Measurements from ENCODE around the gene UBE2Q2. TPM values are rescaled to one million over a fixed set of nuclear protein-coding genes. Genes with fewer than 3 reads are reported as not detected.

Gene UBE2Q2
- total RNA-seq, 1 donor from 2014 or later, result 85.5 TPM

DNA sequence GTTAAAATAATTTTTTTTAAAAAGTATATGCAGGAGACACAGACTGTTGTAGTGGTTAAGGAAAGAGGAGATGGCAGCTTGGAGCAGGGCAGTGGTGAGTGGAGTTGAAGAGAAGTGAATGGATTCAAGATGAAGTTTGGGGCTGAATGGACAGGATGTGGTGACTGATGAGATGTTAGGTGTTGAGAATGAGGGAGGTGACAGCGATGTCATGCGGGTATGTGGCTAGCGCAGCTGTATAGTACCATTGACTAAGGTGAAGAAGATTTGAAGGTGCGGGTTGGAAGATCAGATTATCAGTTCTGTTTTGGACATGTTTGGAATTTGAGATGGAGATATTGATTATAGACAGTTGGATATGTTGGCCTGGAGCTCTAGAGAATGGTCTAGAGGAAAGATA, 80.5 kb downstream of the UBE2Q2 start:
- DNase-seq (ENCODE audit: low spot score), result no peak

DNA sequence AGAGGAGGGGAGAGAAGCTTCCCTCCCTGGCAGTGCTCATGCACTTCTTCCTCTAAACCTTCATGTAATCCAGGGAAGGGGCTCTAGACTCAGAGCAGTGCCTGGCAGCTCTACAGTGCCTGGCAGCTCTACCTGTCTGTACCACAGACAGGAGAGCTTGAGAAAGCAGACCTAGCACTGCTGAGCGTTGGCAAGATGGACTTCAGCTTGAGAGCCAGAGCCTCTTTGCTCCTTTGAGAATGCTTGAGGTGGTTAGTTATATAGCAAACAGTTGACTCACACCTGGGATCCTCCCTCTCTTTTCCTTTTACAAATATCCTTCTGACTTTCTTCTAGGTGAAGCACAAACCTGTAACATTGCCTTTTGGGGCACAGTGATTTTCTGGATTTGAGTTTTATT, 81.3 kb downstream of the UBE2Q2 start:
- no peak for DNase-seq (ENCODE audit: low spot score)

DNA sequence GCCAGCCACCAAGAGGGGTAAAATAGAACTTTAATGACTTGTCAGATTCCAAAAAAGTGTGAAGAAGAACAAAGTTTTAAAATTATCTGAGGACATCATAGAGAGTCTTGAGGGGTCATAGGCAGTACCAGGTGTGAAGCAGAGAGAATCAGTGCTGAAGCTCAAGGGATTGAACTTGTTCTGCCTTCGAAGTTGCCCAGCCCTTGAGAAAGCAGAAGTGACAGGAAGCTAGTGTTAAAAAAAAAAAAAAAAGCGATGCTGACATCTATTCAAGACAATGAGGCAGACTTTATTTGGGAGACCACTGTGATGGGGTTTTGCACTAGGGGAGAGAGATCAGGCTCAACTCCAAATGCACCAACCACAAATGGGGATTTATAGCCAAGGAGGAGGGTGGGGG, 82.2 kb downstream of the UBE2Q2 start:
- DNase-seq (ENCODE audit: low spot score), result no peak

DNA sequence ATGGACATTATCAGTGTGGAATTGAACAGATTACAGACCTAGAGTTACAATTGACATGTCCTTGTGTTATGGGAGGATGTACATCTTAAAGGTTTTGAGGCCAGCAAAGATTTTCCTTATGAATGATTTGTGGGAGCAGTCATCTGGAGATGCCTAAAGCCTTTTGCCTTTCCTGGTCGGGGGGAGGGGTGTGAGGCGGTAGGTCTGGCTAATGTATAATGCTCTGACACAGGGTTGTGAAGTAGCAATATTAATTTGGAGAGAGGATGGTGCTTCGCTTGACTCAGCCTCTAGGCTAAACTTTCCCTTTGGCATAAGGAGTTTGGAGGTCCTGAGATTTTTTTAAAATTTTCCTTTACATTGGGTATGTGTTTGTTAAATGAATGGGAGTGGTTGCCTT, 83.7 kb downstream of the UBE2Q2 start:
- no peak for DNase-seq (ENCODE audit: low spot score)

DNA sequence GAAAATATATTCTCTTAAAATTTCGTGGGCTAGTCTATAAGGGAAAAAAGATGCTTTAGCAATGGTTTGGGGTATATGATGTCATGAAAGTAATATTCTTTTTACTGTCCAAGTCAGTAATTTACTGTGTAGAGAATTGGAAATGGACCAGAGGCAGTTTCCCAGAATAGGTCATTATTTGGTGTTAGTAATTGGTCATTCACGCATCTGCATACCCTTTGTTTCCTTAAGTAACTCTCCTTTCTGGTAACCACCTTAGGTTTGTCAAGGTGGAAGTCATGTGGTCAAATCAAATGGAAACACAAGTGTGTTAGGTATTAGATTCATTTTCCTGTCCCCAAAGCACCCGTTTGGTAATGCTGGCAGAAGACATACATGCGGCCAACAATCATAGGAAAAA, 84.4 kb downstream of the UBE2Q2 start:
- DNase-seq (ENCODE audit: low spot score), result no peak

DNA sequence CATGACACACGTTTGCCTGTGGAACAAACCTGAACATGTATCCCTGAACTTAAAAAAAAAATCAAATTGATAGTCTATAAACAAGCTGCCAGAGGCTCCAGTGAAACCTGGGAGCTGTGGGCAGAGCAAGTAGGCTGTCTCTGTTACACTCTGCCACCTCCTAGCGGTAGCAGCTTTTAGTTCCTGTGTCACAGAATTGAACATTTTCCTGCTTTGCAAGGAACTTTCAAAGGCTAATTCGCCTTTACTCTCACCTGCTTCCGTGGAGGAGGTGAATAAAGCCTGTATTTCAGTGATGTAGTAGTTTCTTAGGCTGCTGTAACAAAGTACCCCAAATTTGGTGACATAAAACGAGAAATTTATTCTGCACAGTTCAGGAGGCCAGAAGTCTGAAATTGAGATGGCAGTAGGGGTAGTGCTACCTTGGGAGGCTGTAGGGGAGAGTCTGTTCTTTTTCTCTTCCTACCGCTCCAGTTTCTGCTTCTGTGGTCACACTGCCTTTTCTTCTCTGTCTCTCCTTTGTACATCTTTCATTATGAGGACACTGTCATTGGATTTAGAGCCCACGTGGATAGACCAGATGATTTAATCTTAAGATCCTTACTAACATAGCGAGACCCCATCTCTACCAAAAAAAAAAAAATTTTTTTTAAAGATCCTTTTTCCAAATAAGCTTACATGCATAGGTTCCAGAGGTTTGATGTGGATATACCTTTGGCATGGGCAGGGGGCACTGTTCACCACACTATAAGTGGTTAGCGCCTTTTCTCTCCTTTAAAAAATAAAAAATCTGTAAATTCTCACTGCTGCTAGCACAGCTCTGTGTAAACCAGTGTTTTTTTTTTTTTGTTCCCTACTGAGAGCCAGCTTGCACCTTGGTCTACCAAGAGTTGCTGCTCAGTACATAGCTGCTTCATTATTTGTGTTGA, 85.7 kb downstream of the UBE2Q2 start:
- DNase-seq (ENCODE audit: low spot score), result peak; percentile 25

DNA sequence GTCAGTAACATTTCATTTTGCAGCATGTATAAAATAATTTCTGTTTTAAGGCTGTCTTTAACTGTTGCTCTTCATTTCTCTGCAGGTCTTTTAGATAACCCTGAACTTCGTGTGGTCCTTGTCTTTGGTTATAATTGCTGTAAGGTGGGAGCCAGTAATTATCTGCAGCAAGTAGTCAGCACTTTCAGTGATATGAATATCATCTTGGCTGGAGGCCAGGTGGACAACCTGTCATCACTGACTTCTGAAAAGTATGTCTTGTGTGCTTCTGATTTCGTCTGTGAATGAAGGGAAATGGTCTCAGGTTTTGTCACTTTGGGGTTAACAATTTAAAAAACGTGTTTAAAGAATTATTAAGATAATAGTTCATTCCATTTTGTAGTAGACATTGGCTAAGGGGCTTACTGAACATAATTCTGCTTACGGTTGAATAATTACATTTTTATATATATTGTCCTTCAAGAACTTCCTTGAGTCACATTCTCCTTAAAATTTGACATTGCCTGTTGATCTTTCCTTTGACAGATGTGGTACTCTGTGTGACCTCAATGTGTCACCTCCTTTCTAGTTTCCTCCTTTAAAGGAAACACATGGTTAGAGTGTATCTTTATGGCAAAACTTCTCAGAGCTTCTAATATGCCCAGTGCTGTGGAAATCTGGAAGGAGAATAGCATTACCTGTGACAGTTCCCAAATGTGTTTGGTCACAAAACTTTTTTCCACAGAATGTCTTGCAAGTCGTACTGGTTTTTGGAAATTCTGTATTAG, 86.7 kb downstream of the UBE2Q2 start:
- DNase-seq (ENCODE audit: low spot score), result no peak

DNA sequence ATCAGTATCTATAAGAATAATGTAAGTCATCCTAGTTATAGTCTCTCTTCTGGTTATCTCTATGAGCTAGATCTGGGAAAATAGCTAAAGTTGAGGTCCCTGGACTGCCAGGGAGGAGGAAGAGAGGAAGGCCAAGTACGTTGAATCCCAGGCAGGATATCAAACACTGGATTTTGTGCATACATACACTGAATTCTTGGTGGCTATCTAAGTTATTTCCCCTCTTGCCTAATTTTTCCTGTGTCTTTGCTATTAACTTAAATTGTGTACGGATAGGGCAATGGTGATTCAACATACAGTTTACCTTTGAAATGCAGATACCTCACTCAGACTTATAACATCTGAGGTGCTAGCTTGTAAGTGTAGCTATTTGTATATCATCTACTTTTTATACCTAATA, 87.6 kb downstream of the UBE2Q2 start:
- no peak for DNase-seq (ENCODE audit: low spot score)

DNA sequence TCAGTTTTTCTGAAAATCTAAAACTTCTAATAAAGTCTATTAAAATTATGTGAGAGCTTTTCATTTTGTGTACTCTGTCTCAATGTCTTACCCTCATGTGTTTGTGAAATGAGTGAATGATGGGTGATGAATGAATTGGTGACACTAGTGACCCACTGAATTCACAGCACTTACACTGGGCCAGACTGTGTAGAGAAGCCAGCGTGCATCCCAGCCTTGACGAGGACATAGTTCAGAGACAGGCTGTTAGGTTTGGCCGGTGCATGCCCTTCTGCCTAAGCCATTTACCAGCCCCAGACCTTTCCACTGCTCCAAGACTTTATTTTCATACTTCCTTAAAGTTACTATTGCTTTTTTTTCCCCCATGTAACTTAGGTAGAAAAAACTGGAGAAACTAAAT, 99.2 kb downstream of the UBE2Q2 start:
- no peak for DNase-seq (ENCODE audit: low spot score)

DNA sequence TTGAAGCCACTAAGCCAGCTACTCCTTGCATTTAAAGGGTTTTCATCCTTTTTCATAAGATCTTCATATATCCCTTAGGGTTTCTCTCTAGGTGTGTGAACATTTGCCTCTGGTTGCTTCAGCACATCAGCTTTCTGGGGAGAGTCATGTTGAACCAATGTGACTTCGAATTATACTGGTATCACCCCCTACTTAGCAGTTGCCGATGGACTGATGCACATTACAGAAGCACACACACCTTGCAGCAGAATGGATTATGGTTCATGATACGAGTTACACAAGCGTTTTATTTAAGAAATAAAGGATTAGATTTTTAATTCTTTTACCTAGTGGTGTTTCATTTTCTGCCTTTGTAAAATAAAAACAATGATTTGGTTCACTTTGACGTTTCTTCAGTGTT, 100.0 kb downstream of the UBE2Q2 start:
- no peak for DNase-seq (ENCODE audit: low spot score)

DNA sequence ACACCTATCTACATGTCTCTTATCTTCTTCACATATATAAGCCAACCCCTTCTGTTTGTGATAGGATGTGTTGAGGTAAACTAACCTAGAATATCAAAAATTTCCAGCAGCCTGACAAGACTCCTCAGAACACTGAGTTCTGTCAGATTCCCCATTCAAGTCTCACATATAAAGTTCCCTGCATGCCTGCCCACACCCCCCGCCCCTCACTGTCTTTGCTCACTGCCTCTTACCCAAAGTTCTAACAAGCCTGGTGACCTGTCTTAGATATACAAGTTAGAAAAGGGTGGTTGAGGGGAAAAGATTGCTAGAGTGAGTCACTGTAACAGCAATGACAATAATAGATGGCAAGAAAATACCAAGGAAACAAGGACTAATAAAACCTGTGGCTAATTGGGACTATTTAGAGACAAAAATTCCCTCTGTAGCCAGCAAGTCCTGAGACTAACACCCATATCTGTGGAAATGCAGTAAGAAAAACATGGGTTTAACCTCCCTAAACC, 100.5 kb downstream of the UBE2Q2 start:
- no peak for DNase-seq (ENCODE audit: low spot score)

DNA sequence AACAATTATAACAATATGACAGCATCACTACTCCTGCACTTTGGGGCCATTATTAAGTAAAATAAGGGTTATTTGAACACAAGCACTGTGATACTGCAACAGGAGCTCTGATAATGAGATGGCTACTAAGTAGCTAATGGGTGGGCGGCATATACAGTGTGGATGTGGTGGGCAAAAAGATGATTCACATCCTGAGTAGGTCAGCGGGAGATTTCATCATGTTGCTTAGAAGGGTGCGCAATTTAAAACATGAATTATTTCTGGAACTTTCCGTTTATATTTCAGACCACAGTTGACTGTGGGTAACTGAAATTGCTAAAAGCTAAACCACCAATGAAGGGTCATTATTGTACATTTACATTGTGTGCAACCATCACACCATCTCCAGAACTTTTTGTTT, 102.7 kb downstream of the UBE2Q2 start:
- DNase-seq (ENCODE audit: low spot score), result no peak

DNA sequence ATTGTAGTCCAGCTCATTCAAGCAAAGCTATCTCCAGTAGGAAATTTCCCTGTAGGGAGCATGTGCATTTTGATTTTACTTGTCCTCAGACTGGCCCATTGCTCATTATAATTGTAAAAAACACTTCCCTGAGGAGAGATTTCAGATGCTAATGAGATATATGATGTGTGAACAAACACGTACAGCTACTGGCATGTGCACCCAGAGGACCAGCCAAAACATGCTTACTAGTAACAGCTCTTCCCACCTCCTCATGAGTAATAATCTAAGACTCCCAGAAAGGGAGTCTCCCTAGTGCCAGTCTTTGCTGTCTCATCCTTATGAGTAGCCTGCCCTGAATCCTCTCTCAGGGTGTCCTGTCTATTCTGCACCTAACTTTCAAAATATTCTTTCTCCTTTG, 103.8 kb downstream of the UBE2Q2 start:
- no peak for DNase-seq (ENCODE audit: low spot score)

DNA sequence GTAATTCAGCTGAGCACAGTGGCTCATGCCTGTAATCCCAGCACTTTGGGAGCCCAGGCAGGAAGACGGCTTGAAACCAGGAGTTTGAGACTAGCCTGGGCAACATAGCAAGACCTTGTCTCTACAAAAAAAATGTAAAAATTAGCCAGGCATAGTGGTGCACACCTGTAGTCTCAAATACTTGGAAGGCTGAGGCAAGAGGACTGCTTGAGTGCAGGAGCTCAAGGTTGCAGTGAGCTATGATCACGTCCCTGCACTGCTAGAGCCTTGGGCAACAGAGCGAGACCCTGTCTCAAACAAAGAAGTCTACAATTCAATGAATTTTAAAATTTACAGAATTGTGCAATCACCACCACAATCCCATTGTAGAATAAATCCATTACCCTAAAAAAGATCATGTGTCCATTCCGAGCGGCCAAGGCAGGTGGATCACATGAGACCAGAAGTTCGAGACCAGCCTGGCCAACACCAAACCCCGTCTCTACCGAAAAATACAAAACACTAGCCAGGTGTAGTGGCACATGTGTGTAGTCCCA, 105.6 kb downstream of the UBE2Q2 start:
- DNase-seq (ENCODE audit: low spot score), result no peak

Other genes starting within 250 kb of the UBE2Q2 start
- gene SNUPN, start 217.7 kb upstream of the UBE2Q2 start, total RNA-seq (ENCODE audit: insufficient read depth, low replicate concordance), result 13.7 TPM
- gene IMP3, start 203.2 kb upstream of the UBE2Q2 start, total RNA-seq (ENCODE audit: insufficient read depth, low replicate concordance), result 27.7 TPM
- gene SNX33, start 195.5 kb upstream of the UBE2Q2 start, total RNA-seq (ENCODE audit: insufficient read depth, low replicate concordance), result 11.8 TPM
- gene CSPG4, start 130.6 kb upstream of the UBE2Q2 start, total RNA-seq (ENCODE audit: insufficient read depth, low replicate concordance), result 84.0 TPM
- 12.8 TPM for gene FBXO22, start 60.4 kb downstream of the UBE2Q2 start, total RNA-seq (ENCODE audit: insufficient read depth, low replicate concordance)
- 3.6 TPM for gene NRG4, start 169.0 kb downstream of the UBE2Q2 start, total RNA-seq (ENCODE audit: insufficient read depth, low replicate concordance)
- gene TMEM266, start 216.5 kb downstream of the UBE2Q2 start, total RNA-seq (ENCODE audit: insufficient read depth, low replicate concordance), result 1.4 TPM